Type B pancreatic cell (in vitro differentiated cells): Measurements from ENCODE around the gene LARGE2. TPM values are rescaled to one million over a fixed set of nuclear protein-coding genes. Genes with fewer than 3 reads are reported as not detected.

Source experiments
- DNase-seq: peaks from one replicate; pipeline ENCODE4 v3.0.0; 2021; ENCODE audit warnings: mixed read lengths; ENCODE audit not compliant: unreplicated experiment; ENCODE audit errors: extremely low spot score
- H3K27ac Mint-ChIP-seq: 2 replicates; pipeline ENCODE4 v1.8.0; 2021; ENCODE audit warnings: mild to moderate bottlenecking, mixed read lengths
- H3K27me3 Mint-ChIP-seq: 2 replicates; pipeline ENCODE4 v1.8.0; 2021; ENCODE audit warnings: mixed read lengths
- H3K36me3 Mint-ChIP-seq: 2 replicates; pipeline ENCODE4 v1.8.0; 2021; ENCODE audit warnings: mixed read lengths
- H3K4me1 Mint-ChIP-seq: one replicate; pipeline ENCODE4 v1.8.0; 2021; ENCODE audit warnings: mixed read lengths; ENCODE audit not compliant: unreplicated experiment
- H3K4me3 Mint-ChIP-seq: 2 replicates; pipeline ENCODE4 v1.8.0; 2021; ENCODE audit warnings: mild to moderate bottlenecking, mixed read lengths
- H3K9me3 Mint-ChIP-seq: 2 replicates; pipeline ENCODE4 v1.8.0; 2021; ENCODE audit warnings: mixed read lengths
- total RNA-seq: library from RNA; stranded (reverse); gene quantifications from 2 replicates; pipeline ENCODE4 v1.2.1, GENCODE V29; 2021; ENCODE audit warnings: low replicate concordance
- TF ChIP-seq, protein P1 (sequence below): fragments of 200-600 bp; sonication (generic); conservative IDR thresholded peaks from 2 replicates; pipeline ENCODE4 v1.5.0; 2021; ENCODE audit warnings: antibody characterized with exemption, mild to moderate bottlenecking

Gene LARGE2
- total RNA-seq, 1 donor from 2014 or later, result 12.4 TPM

DNA sequence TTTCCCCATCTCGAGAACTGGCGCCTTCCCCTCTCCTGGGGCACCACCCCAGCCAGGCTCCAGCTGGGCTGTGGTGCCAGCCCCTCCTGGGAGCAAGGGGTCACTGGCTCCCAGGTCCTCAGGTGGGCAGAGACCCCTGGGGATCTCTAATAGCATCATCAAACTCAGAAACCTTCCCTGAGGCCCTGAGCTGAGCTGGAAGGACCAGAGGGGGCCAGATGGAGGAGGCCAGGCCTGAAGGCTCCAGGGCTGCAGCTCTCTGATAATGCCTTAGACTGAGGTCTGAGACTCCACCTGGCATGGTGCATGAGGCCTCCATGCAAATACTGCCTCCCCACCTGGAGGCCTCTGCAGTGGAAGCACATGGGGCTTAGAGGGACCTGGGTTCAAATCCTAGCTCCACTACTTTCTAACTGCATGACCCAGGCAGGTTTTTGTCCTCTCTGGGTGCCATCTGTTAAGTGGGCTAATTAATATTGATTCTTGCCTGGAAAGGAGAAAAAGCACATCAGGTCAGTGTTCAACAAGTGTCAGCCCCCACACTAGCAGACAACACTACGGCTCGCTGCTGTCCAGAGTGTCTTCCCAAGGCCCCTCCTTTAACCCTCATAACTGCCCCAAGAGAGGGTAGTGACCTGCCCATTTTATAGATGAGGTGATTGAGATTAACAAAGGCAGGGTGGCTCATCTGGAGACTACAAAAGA lies 35.5 kb upstream of the LARGE2 start:
- Mint-ChIP-seq H3K27me3 (peaks cover 14% of the 10 kb centered on the region), H3K27ac (no peak overlapping the region), H3K4me1 (peaks cover 3% of the 10 kb centered on the region), H3K4me3 (peak overlapping the region; percentile 63), H3K36me3 (peaks cover 4% of the 10 kb centered on the region), H3K9me3 (no peaks in the 10 kb centered on the region)
- DNase-seq, result no peak
- TF ChIP-seq, protein P1, sequence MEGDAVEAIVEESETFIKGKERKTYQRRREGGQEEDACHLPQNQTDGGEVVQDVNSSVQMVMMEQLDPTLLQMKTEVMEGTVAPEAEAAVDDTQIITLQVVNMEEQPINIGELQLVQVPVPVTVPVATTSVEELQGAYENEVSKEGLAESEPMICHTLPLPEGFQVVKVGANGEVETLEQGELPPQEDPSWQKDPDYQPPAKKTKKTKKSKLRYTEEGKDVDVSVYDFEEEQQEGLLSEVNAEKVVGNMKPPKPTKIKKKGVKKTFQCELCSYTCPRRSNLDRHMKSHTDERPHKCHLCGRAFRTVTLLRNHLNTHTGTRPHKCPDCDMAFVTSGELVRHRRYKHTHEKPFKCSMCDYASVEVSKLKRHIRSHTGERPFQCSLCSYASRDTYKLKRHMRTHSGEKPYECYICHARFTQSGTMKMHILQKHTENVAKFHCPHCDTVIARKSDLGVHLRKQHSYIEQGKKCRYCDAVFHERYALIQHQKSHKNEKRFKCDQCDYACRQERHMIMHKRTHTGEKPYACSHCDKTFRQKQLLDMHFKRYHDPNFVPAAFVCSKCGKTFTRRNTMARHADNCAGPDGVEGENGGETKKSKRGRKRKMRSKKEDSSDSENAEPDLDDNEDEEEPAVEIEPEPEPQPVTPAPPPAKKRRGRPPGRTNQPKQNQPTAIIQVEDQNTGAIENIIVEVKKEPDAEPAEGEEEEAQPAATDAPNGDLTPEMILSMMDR, result no peak

DNA sequence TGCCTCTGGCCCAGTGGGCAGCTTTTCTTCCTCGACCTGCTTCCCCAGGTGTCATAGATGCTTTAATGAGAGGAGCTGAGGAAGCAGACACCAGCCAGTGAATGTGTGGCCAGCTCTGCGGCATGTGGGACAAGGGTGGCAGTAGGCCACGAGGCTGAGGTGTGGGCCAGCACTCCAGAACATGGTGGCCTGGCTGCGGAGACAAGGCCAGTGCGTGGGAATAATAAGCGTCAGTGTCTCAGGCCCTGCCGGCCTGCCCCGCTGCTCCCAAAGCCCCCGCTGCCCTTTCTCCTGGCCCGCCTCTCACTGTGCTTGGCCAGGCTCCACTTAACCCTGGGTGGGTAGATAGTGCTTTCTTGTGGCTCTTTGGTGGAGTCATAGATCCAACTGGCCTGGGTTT lies 34.9 kb upstream of the LARGE2 start:
- H3K4me1 Mint-ChIP-seq, result peaks cover 3% of the 10 kb centered on the region
- H3K4me3 Mint-ChIP-seq, result no peak overlapping the region
- TF ChIP-seq, protein P1, result no peak
- no peak for DNase-seq
- H3K36me3 Mint-ChIP-seq, result no peaks in the 10 kb centered on the region
- no peaks in the 10 kb centered on the region for H3K9me3 Mint-ChIP-seq
- no peak overlapping the region for H3K27ac Mint-ChIP-seq
- peaks cover 14% of the 10 kb centered on the region for H3K27me3 Mint-ChIP-seq

DNA sequence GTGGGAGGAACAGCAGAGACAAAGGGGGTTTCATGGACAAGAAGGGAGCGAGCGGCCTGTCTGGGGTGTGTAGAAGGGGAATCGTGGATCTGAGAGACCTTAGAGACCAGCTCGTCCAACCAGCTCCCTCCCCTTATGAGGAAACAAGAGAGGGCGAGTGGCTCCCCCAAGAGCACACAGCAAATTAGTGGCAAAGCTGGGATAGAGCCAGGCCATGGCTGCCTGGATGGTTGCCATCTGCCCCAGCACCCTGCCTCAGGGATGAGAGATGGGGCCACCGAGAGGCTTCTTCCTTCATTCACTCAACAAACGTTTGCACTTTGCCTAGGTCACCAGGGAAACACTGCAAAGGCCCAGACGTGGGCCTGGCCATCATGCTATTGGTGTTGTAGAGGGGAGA lies 32.9 kb upstream of the LARGE2 start:
- Mint-ChIP-seq H3K27ac (no peak overlapping the region), H3K27me3 (peaks cover 13% of the 10 kb centered on the region), H3K4me1 (peaks cover 8% of the 10 kb centered on the region), H3K9me3 (no peaks in the 10 kb centered on the region), H3K36me3 (no peaks in the 10 kb centered on the region), H3K4me3 (no peak overlapping the region)
- DNase-seq, result no peak
- TF ChIP-seq, protein P1, result no peak

DNA sequence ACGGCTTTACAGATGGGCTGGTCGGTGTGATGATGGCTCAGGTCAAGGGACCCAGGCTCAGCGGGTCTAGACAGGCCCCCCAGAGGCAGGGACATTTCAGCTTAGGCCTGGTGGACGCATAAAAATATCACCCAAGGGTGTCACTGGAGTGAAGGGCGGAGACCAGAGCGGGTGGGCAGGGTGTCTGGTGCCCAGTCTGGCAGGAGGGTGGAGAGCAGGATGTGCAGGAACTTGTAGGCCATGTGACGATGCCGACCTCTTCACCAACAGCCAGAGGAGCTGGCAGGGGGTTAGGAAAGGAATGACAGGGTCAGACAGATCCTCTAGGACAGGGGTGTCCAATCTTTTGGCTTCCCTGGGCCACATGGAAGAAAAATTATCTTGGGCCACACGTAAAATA lies 32.5 kb upstream of the LARGE2 start:
- no peak overlapping the region for H3K4me3 Mint-ChIP-seq
- H3K36me3 Mint-ChIP-seq, result no peaks in the 10 kb centered on the region
- no peaks in the 10 kb centered on the region for H3K9me3 Mint-ChIP-seq
- no peak for DNase-seq
- H3K27me3 Mint-ChIP-seq, result peaks cover 9% of the 10 kb centered on the region
- TF ChIP-seq, protein P1, result no peak
- H3K27ac Mint-ChIP-seq, result no peak overlapping the region
- H3K4me1 Mint-ChIP-seq, result peaks cover 11% of the 10 kb centered on the region

DNA sequence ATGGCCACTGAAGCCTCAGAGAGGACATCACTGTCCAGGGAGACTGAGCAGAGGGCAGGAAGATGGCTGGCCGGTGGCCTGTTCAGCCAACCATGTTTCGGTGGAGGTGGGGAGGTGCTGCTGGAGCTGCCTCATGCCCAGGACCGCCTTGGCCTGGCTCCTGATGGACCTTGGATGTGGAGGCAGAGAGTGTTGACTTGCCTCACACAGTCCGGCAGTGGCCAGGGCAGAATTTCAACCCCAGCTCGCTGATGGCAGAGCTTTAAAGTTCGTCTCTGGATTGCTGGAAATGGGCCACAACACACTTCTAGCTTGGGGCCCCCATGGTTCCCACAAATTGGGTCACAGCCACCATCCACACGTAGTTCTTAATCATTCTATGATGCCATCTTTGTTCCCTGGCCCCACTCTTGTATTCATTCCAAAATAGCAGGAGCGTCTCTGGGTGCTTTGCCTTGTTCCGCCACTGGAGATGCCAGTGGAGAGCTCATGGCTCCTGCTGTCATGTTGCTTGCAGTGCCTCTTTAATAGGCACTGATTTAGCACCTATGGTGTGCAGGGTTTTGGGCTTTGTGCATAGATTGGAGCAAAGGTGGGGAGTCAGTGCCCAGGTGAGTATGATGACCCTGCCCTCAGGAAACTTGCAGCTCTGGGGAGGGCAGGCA lies 31.4 kb upstream of the LARGE2 start:
- Mint-ChIP-seq H3K27ac (no peak overlapping the region), H3K27me3 (peaks cover 6% of the 10 kb centered on the region), H3K4me1 (peaks cover 9% of the 10 kb centered on the region), H3K36me3 (no peaks in the 10 kb centered on the region), H3K4me3 (no peak overlapping the region), H3K9me3 (no peaks in the 10 kb centered on the region)
- TF ChIP-seq, protein P1, result no peak
- DNase-seq, result no peak
